Daoy (cell line): ENCODE measurements around the gene DESI1. TPM values are rescaled to one million over a fixed set of nuclear protein-coding genes. Genes with fewer than 3 reads are reported as not detected.
"Not testable (repeated sequence)": the region's sequence is repeated elsewhere in the genome, so short reads cannot be mapped to it uniquely, and the experiment has no call there.

Experiments used
- DNase-seq: peaks from one replicate; pipeline ENCODE4 v3.0.0-alpha.2; 2015; ENCODE audit warnings: low read depth
- total RNA-seq: library from RNA; depleted of rRNA; stranded (reverse); fragments of >200 nt; shearing (Covaris generic); gene quantifications from 2 replicates; pipeline ENCODE4 v1.2.3, GENCODE V29; 2014; rRNA removed

DESI1 gene
- total RNA-seq, 1 experiment from 2014 or later = 17.1 TPM

- not testable (repeated sequence) for DNase-seq
Observed at GRCh38 chr22:41558241-41558630, 62.6 kb downstream of the DESI1 start.

GRCh38 chr22:41557401-41558240, 63.2 kb downstream of the DESI1 start:
- peak; percentile 85 for DNase-seq

- no peak for DNase-seq
Observed at GRCh38 chr22:41556561-41556960, 64.3 kb downstream of the DESI1 start.

GRCh38 chr22:41555325-41555982, 65.4 kb downstream of the DESI1 start:
- no peak for DNase-seq

GRCh38 chr22:41551877-41552582, 68.8 kb downstream of the DESI1 start:
- no peak for DNase-seq

- no peak for DNase-seq
Observed at GRCh38 chr22:41550952-41551491, 69.8 kb downstream of the DESI1 start.

GRCh38 chr22:41548830-41549211, 72.0 kb downstream of the DESI1 start:
- no peak for DNase-seq

Other genes starting within 250 kb of the DESI1 start
- 2.2 and 7.0 TPM in 2 replicates for gene TEF, start 239.1 kb downstream of the DESI1 start, total RNA-seq
- 9.5 and 13.9 TPM in 2 replicates for gene TOB2, start 174.2 kb downstream of the DESI1 start, total RNA-seq
- 148 and 239 TPM in 2 replicates for gene PHF5A, start 152.4 kb downstream of the DESI1 start, total RNA-seq
- gene ACO2, start 151.9 kb downstream of the DESI1 start, total RNA-seq = 43.5 and 47.6 TPM in 2 replicates
- gene POLR3H, start 76.6 kb downstream of the DESI1 start, total RNA-seq = 10.9 and 17.3 TPM in 2 replicates
- gene CSDC2, start 60.0 kb downstream of the DESI1 start, total RNA-seq = 0.34 TPM in 1 of 2 replicates, not detected in the other
- gene PMM1, start 31.2 kb downstream of the DESI1 start, total RNA-seq = 10.4 and 12.2 TPM in 2 replicates
- 590 and 694 TPM in 2 replicates for gene XRCC6, start 252 bp upstream of the DESI1 start, total RNA-seq
- gene SNU13, start 67.8 kb upstream of the DESI1 start, total RNA-seq = 98.1 and 98.8 TPM in 2 replicates
- 0.42 and 0.63 TPM in 2 replicates for gene MEI1, start 78.5 kb upstream of the DESI1 start, total RNA-seq
- gene CCDC134, start 179.6 kb upstream of the DESI1 start, total RNA-seq = 10.6 and 12.9 TPM in 2 replicates
- 16.1 and 20.5 TPM in 2 replicates for gene SREBF2, start 212.1 kb upstream of the DESI1 start, total RNA-seq